HG03439 (cell line): Measurements from ENCODE around the gene CDH22.

Experiments
- ATAC-seq: cut with Tn5 transposase; IDR thresholded peaks from one replicate; pipeline ENCODE4 v1.9.1; 2021; ENCODE audit warnings: mild to moderate bottlenecking, moderate library complexity; ENCODE audit not compliant: unreplicated experiment

Gene CDH22

GRCh38 chr20:46203510-46203837, 104.8 kb downstream of the CDH22 start:
- ATAC-seq = no peak

DNA sequence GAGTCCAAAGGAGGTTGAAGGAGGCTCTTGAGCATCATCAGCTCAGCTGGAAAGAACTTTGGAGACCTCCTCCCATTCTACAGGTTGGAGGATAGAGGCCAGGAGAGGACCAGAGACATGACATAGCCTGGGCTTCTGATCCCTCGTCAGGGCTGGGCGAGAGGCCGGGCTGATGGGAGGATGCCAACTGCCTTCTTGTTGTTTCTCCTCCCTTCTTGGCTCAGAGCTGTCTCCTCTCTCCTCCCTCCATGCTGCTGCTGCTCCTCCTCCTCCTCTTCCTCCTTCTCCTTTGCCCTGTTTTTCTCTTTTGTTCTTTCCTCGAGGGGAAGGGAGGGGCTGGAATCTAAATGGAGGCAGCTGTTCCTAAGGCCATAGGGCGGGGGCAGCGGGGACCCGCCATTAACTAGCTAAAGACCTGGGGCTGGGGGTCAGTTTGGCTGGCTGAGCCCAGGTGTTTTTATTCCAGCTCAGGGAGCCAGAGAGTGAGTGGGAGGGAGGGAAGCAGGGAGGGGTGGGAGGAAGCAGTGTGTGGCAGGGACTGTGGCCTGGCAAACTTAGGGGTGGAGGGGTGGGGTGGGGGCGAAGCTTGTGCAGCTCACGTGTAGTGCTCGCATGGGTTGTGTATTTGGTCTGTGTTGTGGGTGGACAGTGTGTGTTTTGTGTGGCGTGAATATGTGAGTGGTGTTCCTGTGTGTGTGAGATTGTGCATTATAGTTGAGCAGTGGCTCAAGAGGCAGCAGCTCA, 105.4 kb downstream of the CDH22 start:
- no peak for ATAC-seq

DNA sequence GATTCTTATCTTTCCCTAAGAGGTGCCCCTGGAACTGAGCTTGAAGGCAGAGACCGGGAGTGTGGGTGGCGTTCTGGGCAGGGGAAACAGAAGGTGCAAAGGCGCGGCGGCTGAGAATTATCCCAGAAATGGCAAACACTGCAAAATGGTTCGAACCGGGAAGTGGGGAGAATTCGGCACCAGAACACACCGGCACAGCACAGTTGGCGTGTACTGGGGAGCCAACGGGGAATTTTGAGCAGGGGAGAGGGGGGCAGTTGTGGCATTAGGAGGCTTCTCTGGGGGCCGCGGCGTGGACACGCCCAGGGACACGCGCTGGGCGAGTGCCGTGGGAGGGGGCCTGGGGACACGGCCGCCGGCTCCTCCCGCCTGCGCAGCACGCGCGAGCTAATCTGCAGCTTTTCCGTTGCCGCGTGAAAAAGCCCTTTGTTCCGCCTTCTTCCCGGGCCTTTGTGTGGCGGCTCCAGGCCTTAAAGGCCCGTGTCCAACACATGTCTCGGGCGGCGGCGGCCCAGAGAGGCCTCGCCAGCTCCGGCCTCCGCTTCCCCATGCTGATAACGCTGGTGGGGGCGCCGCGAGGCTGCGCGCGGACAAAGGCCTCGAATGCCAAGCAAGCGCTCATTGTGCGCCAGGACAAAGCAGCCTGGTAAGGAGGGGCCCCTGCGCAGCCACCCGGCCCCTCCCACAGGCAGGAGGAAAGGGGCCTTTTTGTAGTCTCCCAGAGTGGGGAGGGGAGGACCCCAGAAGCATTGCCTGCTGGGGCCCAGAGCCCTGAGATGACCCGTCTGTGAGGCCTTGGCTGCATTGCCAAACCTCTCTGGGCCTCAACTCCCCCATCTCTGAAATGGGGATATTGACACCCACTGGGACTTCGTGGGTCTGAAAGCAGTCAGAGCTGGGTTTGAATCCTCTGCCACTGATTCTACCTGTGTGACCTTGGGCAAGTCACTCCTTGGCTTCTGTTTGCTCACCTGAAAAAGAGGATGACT, 107.4 kb downstream of the CDH22 start:
- no peak for ATAC-seq

- ATAC-seq = no peak
Observed at GRCh38 chr20:46199198-46199597, 109.1 kb downstream of the CDH22 start.

DNA sequence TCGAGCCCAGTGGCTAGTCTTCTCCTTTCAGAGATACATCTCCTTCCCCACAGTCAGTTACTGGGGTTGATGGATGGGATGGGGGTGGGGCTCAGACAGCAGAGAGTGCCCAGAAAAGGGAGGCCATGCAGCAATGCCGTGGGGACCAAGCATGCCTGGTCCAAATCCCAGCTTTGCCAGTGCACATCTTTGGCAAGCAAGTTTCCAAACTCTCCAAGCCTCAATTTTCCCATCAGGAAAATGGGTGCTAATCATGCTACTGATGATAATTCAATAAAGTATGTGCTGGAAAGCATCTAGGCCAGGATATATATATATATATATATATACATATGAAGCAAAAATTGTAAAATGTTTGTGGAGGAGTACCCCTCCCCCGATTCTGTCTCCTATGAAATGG, 111.3 kb downstream of the CDH22 start:
- no peak for ATAC-seq

DNA sequence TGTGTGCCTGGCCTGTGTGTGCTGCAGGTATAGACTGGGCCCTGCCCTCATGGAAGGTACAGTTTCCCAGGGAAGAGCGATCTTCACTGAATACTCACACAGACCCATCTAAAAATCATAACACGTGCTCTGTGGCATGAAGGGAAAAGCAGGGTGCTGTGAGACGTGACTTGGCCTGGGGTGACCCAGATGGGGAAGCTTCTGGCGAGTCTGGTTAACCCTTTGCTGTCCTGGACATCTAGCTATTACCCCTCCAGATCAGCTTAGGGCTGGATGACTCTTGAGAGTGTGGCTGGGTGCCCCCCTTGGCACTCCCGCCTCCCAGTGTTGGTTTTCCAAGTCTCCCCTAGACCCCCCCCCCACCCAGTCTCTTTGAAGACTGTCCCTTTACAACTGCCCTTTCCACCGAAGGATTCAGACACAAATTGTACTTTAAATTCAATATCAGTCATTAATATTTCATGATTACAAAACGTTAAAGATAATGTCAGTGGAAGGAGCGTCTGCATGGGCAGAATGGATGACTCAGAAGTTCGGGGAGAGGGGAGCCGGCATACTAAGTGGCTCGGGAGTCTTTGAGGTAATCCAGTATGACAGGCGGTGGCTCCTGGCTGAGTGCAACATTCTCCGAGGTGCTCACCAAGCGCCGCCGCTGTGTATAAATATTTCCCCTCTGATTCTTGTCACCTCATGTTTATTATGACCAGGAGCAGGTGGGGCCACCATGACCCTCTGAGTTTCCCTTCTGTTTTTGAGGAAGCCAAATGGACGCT, 112.8 kb downstream of the CDH22 start:
- no peak for ATAC-seq

- no peak for ATAC-seq
Observed at GRCh38 chr20:46194409-46194808, 113.9 kb downstream of the CDH22 start.

DNA sequence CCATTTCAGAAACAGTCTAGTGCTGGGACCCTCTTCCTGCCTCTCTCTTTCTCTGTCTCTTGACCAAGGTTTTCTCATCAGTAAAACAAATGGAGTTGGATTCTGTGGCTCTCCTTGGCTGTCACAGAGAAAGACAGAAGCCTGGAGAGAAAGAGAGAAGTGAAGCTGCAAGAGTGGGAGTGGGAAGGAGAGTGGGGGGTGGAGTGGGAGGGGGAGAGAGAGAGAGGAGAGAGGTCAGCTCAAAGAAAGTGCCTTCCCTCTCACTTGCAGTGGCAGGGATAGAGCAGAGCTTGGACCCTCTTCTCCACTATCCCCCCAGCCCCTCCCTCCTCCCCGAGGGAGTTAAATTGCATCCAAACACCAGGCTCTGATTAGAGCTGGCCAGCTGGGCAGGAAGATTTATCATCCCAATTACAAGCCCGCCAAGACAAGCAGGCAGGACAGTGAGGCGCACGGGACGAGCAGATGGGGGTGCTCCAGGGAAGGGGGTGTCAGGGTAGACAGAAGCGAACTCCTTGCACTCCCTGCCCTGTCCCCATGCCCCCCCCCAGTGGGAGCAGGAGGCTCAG, 115.8 kb downstream of the CDH22 start:
- no peak for ATAC-seq

DNA sequence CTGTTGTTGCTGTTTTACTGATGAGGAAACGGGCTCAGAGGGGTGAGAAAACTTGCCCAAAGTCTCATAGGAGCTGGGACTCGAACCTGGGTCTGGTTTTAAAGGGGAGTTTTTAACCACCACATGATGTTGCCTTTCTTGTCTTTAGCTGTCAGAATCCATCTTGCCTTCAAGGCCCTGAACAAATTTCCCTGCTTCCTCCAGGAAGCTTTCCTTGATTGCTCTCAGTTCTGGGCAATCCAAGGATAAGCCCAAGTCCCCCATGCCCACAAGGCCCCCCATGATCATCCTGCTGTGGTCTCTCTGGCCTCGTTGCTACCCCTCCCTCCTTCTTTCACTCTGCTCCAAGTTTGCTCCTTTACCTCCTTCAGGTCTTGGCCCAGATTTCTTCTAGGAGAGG, 116.7 kb downstream of the CDH22 start:
- no peak for ATAC-seq

DNA sequence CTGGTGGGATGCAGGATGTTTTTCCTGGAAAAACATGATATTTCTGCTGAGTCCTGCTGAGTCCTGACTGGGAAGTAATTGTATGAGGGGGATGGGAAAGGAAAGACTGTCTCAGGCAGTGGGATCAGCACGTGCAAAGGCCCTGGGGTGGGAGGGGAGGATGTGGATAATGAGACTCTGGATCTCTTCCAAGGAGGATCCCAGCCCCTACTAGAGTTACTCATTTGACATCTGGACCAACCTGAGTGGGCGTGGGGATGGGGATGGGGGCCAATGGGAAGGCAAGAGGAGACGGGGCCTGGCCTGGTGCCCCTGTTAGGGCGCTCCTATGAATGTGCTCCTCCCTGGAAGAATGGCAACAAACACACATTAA, 117.1 kb downstream of the CDH22 start:
- no peak for ATAC-seq

DNA sequence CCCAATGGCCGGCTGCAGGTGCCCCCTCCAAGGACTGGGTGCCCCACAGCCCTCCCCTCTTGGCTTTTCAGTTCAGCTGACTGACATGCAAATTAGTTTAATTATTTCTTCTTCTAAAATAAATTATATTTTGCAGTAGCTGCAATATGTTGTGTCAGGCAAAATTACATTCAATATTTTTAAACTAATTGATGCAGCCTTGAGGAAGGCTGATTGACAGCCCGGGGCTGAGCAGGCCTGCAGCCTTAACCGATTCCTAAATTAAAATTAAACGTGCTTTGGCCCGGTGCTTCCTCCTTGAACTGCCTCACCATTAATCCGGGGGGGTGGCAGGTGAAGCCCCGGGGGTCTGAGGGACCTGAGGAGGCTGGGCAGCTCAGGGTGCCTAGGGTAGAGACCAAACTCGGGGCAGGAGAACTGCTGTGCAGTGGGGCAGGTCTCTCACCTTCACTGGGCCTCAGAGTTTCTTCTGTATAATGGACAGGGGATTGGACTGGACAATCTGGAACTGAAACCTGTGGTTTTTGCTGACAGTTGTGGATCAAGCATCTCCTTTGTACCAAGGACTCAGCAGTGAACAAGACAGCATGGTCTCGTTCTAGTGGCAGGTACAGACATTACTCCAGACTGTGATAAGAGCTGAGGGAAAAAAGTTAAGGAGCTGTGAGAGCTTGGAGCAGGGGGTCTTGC, 117.7 kb downstream of the CDH22 start:
- ATAC-seq = no peak

DNA sequence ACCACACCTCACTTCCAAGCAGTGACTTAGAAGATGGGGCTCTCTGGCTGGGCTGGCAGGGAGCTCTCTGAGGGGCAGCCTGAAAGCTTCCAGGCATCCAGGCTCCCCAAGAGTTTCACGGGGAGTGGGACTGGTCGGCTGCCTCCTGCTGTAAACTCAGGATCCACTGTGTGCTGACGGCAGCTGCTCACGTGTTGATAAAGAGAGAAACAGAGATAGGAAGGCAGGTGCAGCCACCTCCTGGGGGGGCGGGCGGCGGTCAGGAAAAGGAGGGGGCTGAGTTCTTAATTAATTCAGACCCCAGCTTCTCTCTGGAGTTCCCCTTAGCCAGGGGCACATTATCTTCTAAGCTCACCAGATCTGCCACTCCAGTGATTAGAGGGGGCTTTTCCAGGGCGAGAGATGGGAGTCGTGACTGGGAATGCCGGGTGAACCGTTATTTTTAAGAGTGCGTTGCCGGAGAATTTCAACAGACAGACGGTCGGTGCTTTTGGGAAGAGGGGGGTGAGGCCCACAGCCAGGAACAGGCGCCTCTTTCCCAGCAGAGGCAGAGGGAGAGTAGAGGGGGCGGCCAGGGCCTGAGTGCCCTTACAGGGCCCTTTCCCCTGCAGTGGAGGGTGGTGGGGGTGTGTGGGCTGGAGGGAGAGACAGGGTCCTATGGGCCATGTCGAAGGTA, 119.3 kb downstream of the CDH22 start:
- no peak for ATAC-seq

- ATAC-seq = no peak
Observed at GRCh38 chr20:46186210-46186609, 122.1 kb downstream of the CDH22 start.

GRCh38 chr20:46185353-46185752, 122.9 kb downstream of the CDH22 start:
- ATAC-seq = no peak

DNA sequence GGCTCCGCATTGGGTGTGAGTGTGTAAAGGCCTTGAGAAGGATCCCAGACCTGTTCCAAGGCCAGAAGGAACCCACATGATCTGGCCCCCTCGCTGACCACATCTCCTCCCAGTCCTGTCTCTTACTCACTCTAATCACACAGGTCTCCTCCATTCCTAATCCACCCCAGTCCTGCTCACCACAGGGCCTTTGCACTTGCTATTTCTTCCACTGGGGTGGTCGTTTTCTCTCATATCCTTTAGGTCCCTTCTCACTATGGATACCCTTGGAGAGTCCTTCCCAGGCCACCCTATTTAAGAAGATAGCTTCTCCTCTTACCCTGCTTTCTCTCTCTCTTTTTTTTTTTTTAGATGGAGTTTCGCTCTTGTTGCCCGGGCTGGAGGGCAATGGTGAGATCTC, 124.5 kb downstream of the CDH22 start:
- ATAC-seq = no peak

- no peak for ATAC-seq
Observed at GRCh38 chr20:46182276-46183200, 125.8 kb downstream of the CDH22 start.

DNA sequence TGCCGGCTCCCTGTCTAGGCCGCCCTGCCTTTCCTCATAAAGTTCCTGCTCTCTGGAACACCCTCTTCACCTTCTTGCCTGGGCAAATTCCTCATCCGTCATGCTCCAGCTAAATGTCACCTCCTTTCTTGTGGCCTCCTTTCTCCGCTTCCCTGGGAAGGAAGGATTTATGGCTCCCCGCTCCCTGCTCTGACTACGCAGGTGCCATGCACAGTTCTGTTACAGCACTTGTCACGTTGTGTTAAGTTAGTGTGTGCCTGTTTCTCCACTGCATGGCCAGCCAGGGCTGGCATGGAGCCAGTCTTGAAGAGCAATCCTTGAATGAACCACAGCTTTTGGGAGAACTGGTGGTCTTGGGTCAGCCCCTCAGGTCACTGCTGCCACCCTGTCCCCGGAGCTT, 128.4 kb downstream of the CDH22 start:
- no peak for ATAC-seq

DNA sequence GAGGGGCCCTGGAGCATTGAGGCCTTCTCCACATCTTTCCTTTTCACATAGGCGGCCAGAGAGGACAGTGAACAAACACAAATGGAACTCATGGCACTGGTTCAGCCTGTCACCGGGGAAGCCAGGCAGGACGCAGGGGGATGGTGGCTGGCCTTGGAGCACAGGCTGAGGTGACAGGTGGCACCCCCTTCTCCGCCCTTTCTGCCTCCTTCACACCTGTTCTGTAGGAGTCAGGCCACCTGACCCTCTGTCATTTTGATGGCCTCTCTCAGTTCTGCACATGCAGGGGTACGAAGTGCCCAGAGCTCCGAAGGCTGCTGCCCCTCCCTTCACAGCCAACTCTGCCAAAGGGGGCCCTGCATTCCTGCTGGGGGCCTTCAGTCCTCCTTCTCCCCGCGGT, 129.4 kb downstream of the CDH22 start:
- ATAC-seq = no peak

DNA sequence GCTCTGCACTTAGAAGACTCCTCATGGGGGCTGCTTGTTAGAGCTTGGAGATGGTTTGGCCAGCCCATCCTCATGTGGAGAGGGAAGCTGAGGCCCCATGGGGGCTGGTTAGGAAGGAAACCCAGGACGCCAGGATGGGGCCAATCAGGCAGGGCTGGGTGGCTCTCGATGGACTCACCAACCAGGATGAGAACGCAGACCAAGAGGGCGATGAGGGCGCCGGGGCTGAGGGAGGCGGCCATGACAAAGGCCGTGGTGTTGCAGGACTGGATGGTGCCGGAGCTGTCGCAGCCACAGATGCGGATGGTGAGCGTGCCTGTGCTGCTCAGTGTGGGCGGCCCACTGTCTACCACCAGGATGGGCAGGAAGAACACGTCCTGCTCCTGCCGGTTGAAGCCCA, 130.5 kb downstream of the CDH22 start:
- no peak for ATAC-seq
